ENCODE data around the gene RD3L. TPM values are rescaled to one million over a fixed set of nuclear protein-coding genes. Genes with fewer than 3 reads are reported as not detected.

The RD3L gene
- total RNA-seq, 1 experiment from 2014 or later = not detected

DNA sequence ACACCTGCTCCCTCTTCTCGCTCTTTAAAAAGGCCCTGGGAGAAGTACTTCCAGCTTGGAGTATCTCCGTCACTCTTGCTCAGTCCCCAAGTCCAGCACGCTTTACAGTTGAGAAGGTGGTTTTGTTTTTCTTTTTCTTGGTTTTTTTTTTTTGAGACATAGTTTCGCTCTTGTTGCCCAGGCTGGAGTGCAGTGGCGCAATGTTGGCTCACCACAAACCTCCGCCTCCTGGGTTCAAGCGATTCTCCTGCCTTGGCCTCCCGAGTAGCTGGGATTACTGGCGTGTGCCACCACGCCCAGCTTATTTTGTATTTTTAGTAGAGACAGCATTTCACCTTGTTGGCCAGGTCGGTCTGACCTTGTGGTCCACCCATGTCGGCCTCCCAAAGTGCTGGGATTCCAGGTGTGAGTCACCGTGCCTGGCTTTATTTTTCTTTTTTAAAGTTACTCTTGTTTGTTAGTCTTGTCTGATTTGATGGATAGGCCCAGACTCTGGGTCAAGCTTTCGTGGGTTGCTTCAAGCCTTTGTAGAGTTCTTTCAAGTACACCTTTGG, 12.2 kb downstream of the RD3L start:
- Histone ChIP-seq H4K20me1 (ENCODE audit: control insufficient read depth, insufficient read depth, insufficient read length) (no peaks in the 10 kb centered on the region), H2BK120ac (ENCODE audit: low read depth, low read length, poor library complexity, severe bottlenecking) (no peak overlapping the region), H2AK5ac (ENCODE audit: insufficient read length, low read length) (no peak overlapping the region), H3K18ac (ENCODE audit: insufficient read length, low read depth, low read length) (no peak overlapping the region), H3K79me1 (ENCODE audit: insufficient read depth, low read depth, low read length, poor library complexity, severe bottlenecking) (no peaks in the 10 kb centered on the region), H3K27me3 (ENCODE audit: insufficient read depth, low read length) (no peaks in the 10 kb centered on the region), H3K27ac (ENCODE audit: insufficient read length, low read depth, low read length) (no peak overlapping the region), H4K91ac (ENCODE audit: insufficient read length, low read depth, low read length) (no peak overlapping the region), H3K79me2 (ENCODE audit: insufficient read depth, low read length) (no peaks in the 10 kb centered on the region), H3T11ph (ENCODE audit: low read length) (no peak overlapping the region), H3K9me3 (ENCODE audit: control insufficient read depth, low read depth, low read length) (no peaks in the 10 kb centered on the region), H4K5ac (ENCODE audit: insufficient read length, low read depth, low read length) (no peak overlapping the region), H3K4me2 (ENCODE audit: insufficient read depth, insufficient read length, low read length) (no peak overlapping the region), H2AFZ (ENCODE audit: low read length) (no peak overlapping the region), H2BK5ac (ENCODE audit: insufficient read length, low read length) (no peak overlapping the region), H4K8ac (replicated peaks; ENCODE audit: insufficient read length, low read depth, low read length) (no peak overlapping the region), H3K23me2 (ENCODE audit: insufficient read length, low read depth, low read length, poor library complexity, severe bottlenecking) (no peaks in the 10 kb centered on the region), H2BK12ac (ENCODE audit: insufficient read length, low read depth, low read length) (no peak overlapping the region), H3K4me1 (ENCODE audit: insufficient read depth, low read length) (no peaks in the 10 kb centered on the region), H2BK15ac (ENCODE audit: low read depth, low read length) (no peak overlapping the region), H3K56ac (ENCODE audit: insufficient read length, low read depth, low read length) (no peak overlapping the region), H2BK20ac (ENCODE audit: low read depth, low read length, poor library complexity, severe bottlenecking) (no peak overlapping the region), H3K9ac (ENCODE audit: extremely low read depth, insufficient read length, low read length) (no peak overlapping the region), H3K4ac (ENCODE audit: low read depth, low read length) (no peak overlapping the region), H3K23ac (ENCODE audit: insufficient read length, low read depth, low read length) (no peak overlapping the region), H3K14ac (ENCODE audit: insufficient read depth, low read length) (no peak overlapping the region)
- peaks cover 0 to 3% of the 10 kb centered on the region in 2 experiments; a peak in 2 of 5 replicates for H3K9me3 Mint-ChIP-seq
- no peak overlapping the region for H3K27ac Mint-ChIP-seq
- H3K4me3 Mint-ChIP-seq = no peak overlapping the region
- no CpG with 5 or more reads among the region's 14 CpGs for WGBS (ENCODE audit: extremely low coverage, insufficient read length, low lambda C conversion rate)
- H3K4me1 Mint-ChIP-seq = no peaks in the 10 kb centered on the region
- DNase-seq = no peak
- peaks cover 5% of the 10 kb centered on the region; the same call in 1 of the 2 replicates for H3K27me3 Mint-ChIP-seq (ENCODE audit: low read depth)
- TF ChIP-seq, protein P1, sequence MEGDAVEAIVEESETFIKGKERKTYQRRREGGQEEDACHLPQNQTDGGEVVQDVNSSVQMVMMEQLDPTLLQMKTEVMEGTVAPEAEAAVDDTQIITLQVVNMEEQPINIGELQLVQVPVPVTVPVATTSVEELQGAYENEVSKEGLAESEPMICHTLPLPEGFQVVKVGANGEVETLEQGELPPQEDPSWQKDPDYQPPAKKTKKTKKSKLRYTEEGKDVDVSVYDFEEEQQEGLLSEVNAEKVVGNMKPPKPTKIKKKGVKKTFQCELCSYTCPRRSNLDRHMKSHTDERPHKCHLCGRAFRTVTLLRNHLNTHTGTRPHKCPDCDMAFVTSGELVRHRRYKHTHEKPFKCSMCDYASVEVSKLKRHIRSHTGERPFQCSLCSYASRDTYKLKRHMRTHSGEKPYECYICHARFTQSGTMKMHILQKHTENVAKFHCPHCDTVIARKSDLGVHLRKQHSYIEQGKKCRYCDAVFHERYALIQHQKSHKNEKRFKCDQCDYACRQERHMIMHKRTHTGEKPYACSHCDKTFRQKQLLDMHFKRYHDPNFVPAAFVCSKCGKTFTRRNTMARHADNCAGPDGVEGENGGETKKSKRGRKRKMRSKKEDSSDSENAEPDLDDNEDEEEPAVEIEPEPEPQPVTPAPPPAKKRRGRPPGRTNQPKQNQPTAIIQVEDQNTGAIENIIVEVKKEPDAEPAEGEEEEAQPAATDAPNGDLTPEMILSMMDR (conservative IDR thresholded peaks at IDR 0.05) = no peak
- H3K36me3 Mint-ChIP-seq (ENCODE audit: insufficient read depth in 1 of 3, low read depth in 3 of 3) = no peaks in the 10 kb centered on the region

Data from H9 (cell line).